Endodermal cell (in vitro differentiated cells): ENCODE data around the gene ZC3H8. TPM values are rescaled to one million over a fixed set of nuclear protein-coding genes. Genes with fewer than 3 reads are reported as not detected.

Experiments used
- DNase-seq: peaks from one replicate; pipeline ENCODE4 v3.0.0-alpha.2; 2017
- H3K27ac ChIP-seq: 2 replicates; pipeline ENCODE4 v1.5.1; 2013; ENCODE audit warnings: mild to moderate bottlenecking, low read depth, low read length, moderate library complexity
- H3K27me3 ChIP-seq: 2 replicates; pipeline ENCODE4 v1.6.1; 2013; ENCODE audit warnings: mild to moderate bottlenecking, low read length, moderate library complexity; ENCODE audit not compliant: insufficient read depth, control insufficient read depth, poor library complexity, severe bottlenecking
- H3K36me3 ChIP-seq: 2 replicates; pipeline ENCODE4 v1.7.0; 2013; ENCODE audit warnings: mild to moderate bottlenecking, low read length, moderate library complexity; ENCODE audit not compliant: control insufficient read depth, insufficient read depth
- H3K4me1 ChIP-seq: one replicate; pipeline ENCODE4 v1.7.0; 2013; ENCODE audit warnings: low read length; ENCODE audit not compliant: control insufficient read depth, insufficient read depth
- H3K4me3 ChIP-seq: 2 replicates; pipeline ENCODE4 v1.5.1; 2013; ENCODE audit warnings: mild to moderate bottlenecking, low read length, moderate library complexity
- H3K9ac ChIP-seq: 2 replicates; pipeline ENCODE4 v1.6.1; 2013; ENCODE audit warnings: mild to moderate bottlenecking, low read length, moderate library complexity; ENCODE audit not compliant: poor library complexity, severe bottlenecking; ENCODE audit errors: extremely low read depth
- H3K9me3 ChIP-seq: 2 replicates; pipeline ENCODE4 v1.6.1; 2013; ENCODE audit warnings: mild to moderate bottlenecking, low read length, moderate library complexity; ENCODE audit not compliant: control insufficient read depth
- H3K27ac Mint-ChIP-seq: 2 replicates; pipeline ENCODE4 v1.8.0; 2020; ENCODE audit warnings: mixed read lengths
- H3K27me3 Mint-ChIP-seq: 2 replicates; pipeline ENCODE4 v1.8.0; 2021; ENCODE audit warnings: mild to moderate bottlenecking, mixed read lengths; ENCODE audit not compliant: insufficient read depth
- H3K36me3 Mint-ChIP-seq: 2 replicates; pipeline ENCODE4 v1.8.0; 2020; ENCODE audit warnings: low read depth, mixed read lengths
- H3K4me1 Mint-ChIP-seq: 2 replicates; pipeline ENCODE4 v1.8.0; 2020; ENCODE audit warnings: mixed read lengths
- H3K4me3 Mint-ChIP-seq: 2 replicates; pipeline ENCODE4 v1.8.0; 2020; ENCODE audit warnings: mild to moderate bottlenecking, moderate library complexity, mixed read lengths
- H3K9me3 Mint-ChIP-seq: 2 replicates; pipeline ENCODE4 v1.8.0; 2020; ENCODE audit warnings: mild to moderate bottlenecking, mixed read lengths
- WGBS, 2 experiments: methylation state at CpG; one replicate each; pipeline versions ENCODE4 v1.1.5 to v1.1.7; 2013; ENCODE audit warnings: missing lambda C conversion rate in 2 of 2, mixed read lengths in 1 of 2; ENCODE audit not compliant: insufficient coverage in 1 of 2, insufficient read length in 1 of 2; 5-methylcytosine and 5-hydroxymethylcytosine counted together
- total RNA-seq, 2 donors: library from RNA; stranded (reverse); fragmentation: NEBNext Ultra II Directional in 1 of 2; extraction: Animal tissue kit (Norgen Biotek cat#: 25700) in 1 of 2; gene quantifications; 2 replicates in 1 of 2; 3 replicates in 1 of 2; pipeline ENCODE4 v1.2.1, GENCODE V29; 2021
- TF ChIP-seq, protein P1 (sequence below): fragments of 200-600 bp; sonication (generic); conservative IDR thresholded peaks from 2 replicates; pipeline ENCODE4 v1.5.0; 2021; ENCODE audit warnings: antibody characterized with exemption, mild to moderate bottlenecking

Gene ZC3H8
- total RNA-seq, 2 donors from 2014 or later: 8.3 to 10.6 TPM

DNA sequence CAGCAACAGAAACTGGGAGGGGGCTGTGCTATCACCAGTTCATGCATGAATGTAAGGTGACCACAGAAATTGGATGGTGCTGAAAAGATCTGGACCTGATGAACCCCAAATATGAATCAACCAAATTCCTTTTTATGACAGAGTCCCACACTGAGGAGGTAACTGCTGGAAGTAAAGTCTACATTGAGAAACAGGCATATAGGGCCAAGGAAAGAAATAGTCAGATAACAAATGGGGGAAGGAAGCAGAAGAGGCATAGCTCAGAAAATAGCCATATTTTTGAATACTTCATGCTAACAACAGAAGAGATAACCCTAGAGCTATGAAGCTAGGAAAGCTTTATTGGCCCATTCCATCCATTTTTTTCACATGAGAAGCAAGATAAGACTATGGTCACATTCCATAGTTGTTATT is 46.3 kb upstream of the ZC3H8 start:
- Mint-ChIP-seq H3K27me3 (no peaks in the 10 kb centered on the region), H3K27ac (no peak overlapping the region), H3K4me1 (no peaks in the 10 kb centered on the region), H3K36me3 (peaks cover 14% of the 10 kb centered on the region), H3K9me3 (peaks cover 2% of the 10 kb centered on the region), H3K4me3 (no peak overlapping the region)
- H3K4me3 ChIP-seq: no peak overlapping the region
- TF ChIP-seq, protein P1, sequence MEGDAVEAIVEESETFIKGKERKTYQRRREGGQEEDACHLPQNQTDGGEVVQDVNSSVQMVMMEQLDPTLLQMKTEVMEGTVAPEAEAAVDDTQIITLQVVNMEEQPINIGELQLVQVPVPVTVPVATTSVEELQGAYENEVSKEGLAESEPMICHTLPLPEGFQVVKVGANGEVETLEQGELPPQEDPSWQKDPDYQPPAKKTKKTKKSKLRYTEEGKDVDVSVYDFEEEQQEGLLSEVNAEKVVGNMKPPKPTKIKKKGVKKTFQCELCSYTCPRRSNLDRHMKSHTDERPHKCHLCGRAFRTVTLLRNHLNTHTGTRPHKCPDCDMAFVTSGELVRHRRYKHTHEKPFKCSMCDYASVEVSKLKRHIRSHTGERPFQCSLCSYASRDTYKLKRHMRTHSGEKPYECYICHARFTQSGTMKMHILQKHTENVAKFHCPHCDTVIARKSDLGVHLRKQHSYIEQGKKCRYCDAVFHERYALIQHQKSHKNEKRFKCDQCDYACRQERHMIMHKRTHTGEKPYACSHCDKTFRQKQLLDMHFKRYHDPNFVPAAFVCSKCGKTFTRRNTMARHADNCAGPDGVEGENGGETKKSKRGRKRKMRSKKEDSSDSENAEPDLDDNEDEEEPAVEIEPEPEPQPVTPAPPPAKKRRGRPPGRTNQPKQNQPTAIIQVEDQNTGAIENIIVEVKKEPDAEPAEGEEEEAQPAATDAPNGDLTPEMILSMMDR: no peak
- no peaks in the 10 kb centered on the region for H3K27me3 ChIP-seq
- peaks cover 5% of the 10 kb centered on the region for H3K9me3 ChIP-seq
- no peak overlapping the region for H3K27ac ChIP-seq
- no peak for DNase-seq
- no peaks in the 10 kb centered on the region for H3K4me1 ChIP-seq
- no peak overlapping the region for H3K9ac ChIP-seq
- H3K36me3 ChIP-seq: no peaks in the 10 kb centered on the region

DNA sequence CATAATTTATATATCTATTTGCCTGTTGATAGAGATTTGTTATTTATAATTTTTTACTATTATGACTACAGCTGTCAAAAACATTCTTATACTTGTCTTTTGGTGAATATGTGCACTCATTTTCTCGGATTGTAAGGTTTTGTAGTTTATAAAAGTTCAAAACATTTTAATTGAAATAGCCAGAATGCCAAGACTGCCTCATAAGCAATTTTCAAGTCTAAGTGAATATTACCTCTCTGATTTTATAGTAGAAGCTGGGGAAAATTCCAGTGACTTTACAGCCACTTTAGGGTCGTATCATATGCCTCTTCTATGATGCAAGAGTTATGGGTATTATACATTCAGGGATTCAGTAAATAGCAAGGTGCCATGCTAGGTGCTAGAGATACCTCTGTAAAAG is 41.6 kb upstream of the ZC3H8 start:
- H3K4me1 ChIP-seq: no peaks in the 10 kb centered on the region
- Mint-ChIP-seq H3K27me3 (no peaks in the 10 kb centered on the region), H3K27ac (no peak overlapping the region), H3K4me1 (no peaks in the 10 kb centered on the region), H3K4me3 (no peak overlapping the region), H3K36me3 (peaks cover 2% of the 10 kb centered on the region), H3K9me3 (peaks cover 2% of the 10 kb centered on the region)
- TF ChIP-seq, protein P1: no peak
- 90% methylated on average over 2 of the region's 2 CpGs; no CpG with 5 or more reads in 1 of the 2 experiments for WGBS, 2 experiments
- no peaks in the 10 kb centered on the region for H3K9me3 ChIP-seq
- H3K27ac ChIP-seq: no peak overlapping the region
- no peak overlapping the region for H3K9ac ChIP-seq
- H3K27me3 ChIP-seq: no peaks in the 10 kb centered on the region
- no peak for DNase-seq
- no peaks in the 10 kb centered on the region for H3K36me3 ChIP-seq
- no peak overlapping the region for H3K4me3 ChIP-seq

DNA sequence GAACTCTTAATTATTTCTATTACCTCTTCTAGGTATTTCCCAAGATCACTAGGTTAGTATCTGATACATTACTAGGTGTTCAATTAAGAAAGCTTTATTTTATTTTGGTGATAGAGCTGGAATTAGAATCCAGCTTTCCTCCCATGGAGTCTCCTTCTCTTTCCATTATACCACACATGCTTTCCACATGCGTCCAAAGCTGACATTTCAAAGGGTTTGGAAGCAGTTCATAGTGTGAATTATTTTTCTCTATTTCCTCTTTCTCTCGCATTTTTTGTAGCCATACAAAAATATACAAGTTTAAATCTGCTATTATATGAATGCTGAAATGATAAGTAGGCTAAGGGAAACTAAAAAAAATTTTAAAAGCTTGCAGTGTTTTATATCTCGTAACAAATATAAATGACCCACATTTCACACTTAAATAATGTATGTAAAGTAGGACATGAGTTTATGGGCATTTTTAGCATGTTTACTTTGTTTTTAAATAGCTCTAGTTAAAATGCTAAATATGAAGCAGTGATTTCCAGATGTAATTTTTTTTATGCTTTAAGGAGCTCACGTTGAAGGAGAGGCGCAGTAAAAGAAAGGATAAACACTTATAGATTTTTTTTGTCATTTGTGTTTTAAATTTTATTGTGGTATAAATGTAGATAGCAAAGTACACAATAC is 40.7 kb upstream of the ZC3H8 start:
- H3K36me3 Mint-ChIP-seq: peaks cover 2% of the 10 kb centered on the region
- H3K4me3 ChIP-seq: no peak overlapping the region
- peaks cover 2% of the 10 kb centered on the region for H3K9me3 Mint-ChIP-seq
- 90 to 98% methylated on average over 2 to 3 of the region's 5 CpGs for WGBS, 2 experiments
- TF ChIP-seq, protein P1: no peak
- no peaks in the 10 kb centered on the region for H3K27me3 ChIP-seq
- DNase-seq: no peak
- H3K9ac ChIP-seq: no peak overlapping the region
- H3K4me1 Mint-ChIP-seq: no peaks in the 10 kb centered on the region
- H3K36me3 ChIP-seq: no peaks in the 10 kb centered on the region
- no peaks in the 10 kb centered on the region for H3K4me1 ChIP-seq
- H3K9me3 ChIP-seq: no peaks in the 10 kb centered on the region
- no peaks in the 10 kb centered on the region for H3K27me3 Mint-ChIP-seq
- no peak overlapping the region for H3K4me3 Mint-ChIP-seq
- H3K27ac Mint-ChIP-seq: no peak overlapping the region
- H3K27ac ChIP-seq: no peak overlapping the region
